Pancreas (tissue), 10 donors: Measurements from ENCODE around the gene WDR33. TPM values are rescaled to one million over a fixed set of nuclear protein-coding genes. Genes with fewer than 3 reads are reported as not detected.

Experiments
- ATAC-seq, 4 donors: fragments of 200-7000 bp; cut with Tn5 transposase; one replicate each; pipeline versions ENCODE4 v1.8.0 to v1.9.1; 2020; ENCODE audit warnings: mild to moderate bottlenecking in 4 of 4, moderate library complexity in 4 of 4
- DNase-seq, 6 donors: peaks; one replicate each; pipeline ENCODE4 v3.0.0-alpha.2; 2020
- FAIRE-seq: peaks from 2 replicates; lab custom pipeline; 2012; peaks lifted over from hg19 to GRCh38; lab: Jason Lieb, UNC
- H3K27ac ChIP-seq, 4 donors: fragments of 200-600 bp; sonication (generic); 1 replicate in 3 of 4; 2 replicates in 1 of 4; pipeline versions ENCODE4 v1.5.0 to v1.8.0; 2020
- H3K27me3 ChIP-seq, 4 donors: fragments of 200-600 bp; one replicate each; pipeline ENCODE4 v1.8.0; 2021
- H3K36me3 ChIP-seq, 3 donors: fragments of 200-600 bp; sonication (generic) in 1 of 3; one replicate each; pipeline versions ENCODE4 v1.5.0 to v1.8.0; 2020 to 2021
- H3K4me1 ChIP-seq, 3 donors: fragments of 200-600 bp; one replicate each; pipeline ENCODE4 v1.8.0; 2021
- H3K4me3 ChIP-seq, 4 donors: fragments of 200-600 bp; sonication (generic) in 2 of 4; one replicate each; pipeline versions ENCODE4 v1.5.0 to v1.8.0; 2020 to 2021
- H3K9me3 ChIP-seq, 4 donors: fragments of 200-600 bp; one replicate each; pipeline ENCODE4 v1.8.0; 2021
- WGBS, 2 donors: extraction: QIAGEN DNeasy Blood & Tissue Kit; methylation state at CpG; one replicate each; pipeline ENCODE4 v1.1.7; 2013; 5-methylcytosine and 5-hydroxymethylcytosine counted together
- intact Hi-C, 3 donors: fragments of 100-400 bp; cut with DNase I; formaldehyde crosslinking; loops; one replicate each; pipeline versions ENCODE4 v1.11.1 to v1.14.2; 2022
- polyA plus RNA-seq, 2 donors: library from polyadenylated mRNA; stranded (reverse); fragments of 200-250 nt; gene quantifications; one replicate each; pipeline ENCODE4 v1.2.3, GENCODE V29; 2013
- total RNA-seq, 6 donors: library from RNA; stranded (reverse); fragmentation: NEBNext Ultra II Directional in 4 of 6; extraction: Animal tissue kit (Norgen Biotek cat#: 25700) in 4 of 6; gene quantifications; one replicate each; pipeline versions ENCODE4 v1.2.1 to v1.2.4, GENCODE V29; 2021 to 2023
- TF ChIP-seq, protein P1 (sequence below), 4 donors: fragments of 200-600 bp; sonication (generic) in 3 of 4; IDR thresholded peaks; one replicate each; pipeline versions ENCODE4 v1.5.0 to v1.8.0; 2021; ENCODE audit warnings: antibody characterized with exemption in 4 of 4
- donor health status: healthy with polysubstance abuse.
- donor health status: DM: no; HTN: no; CAD: no; lungs with moderate emphysema.
- donor health status: DM: no; HTN: no; CAD: no.
- donor health status: control.
- donor health status: control.
- donor health status: Bipolar disorder and iron deficiency.
- donor health status: DM: yes; HTN: yes; CAD: no.
- donor health status: DM: no; HTN: no; CAD: no.
- donor health status: DM: no; HTN: no; CAD: no.
- donor health status: DM: yes; HTN: yes; CAD: no.

The WDR33 gene
- total and polyA plus RNA-seq, 8 donors = 8.9 to 29.6 (median 17.7) TPM

DNA sequence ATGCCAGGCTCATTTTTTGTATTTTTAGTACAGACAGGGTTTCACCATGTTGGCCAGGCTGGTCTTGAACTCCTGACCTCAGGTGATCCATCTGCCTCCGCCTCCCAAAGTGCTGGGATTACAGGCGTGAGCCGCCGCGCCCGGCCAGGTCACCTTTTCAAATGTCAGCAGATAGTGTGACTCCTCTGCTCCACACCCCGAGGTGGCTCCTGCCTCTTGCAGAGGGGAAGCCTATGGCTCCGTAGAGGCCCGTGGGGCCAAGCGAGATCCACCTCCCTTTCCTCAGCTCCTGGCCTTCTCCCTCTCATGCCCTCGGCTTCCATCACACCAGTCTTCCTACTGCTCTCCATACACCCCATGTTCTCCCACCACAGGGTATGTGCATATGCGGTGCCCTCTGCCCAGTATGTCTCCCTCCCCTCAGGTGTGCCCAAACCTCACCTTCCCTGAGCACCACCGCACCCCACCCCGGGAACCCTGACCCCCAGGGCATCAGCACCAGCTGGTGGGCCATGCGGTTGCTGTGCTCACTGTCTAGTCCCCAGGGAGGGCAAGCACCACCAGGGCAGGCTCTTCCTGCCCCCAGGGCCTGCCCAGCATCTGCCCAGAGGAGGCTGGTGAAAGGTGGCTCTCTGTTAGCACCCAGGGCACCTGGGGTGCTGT is 154.3 kb downstream of the WDR33 start:
- no peaks in the 10 kb centered on the region for H3K27me3 ChIP-seq
- intact Hi-C loops = no loop called here
- H3K4me3 ChIP-seq = no peak overlapping the region
- 80 to 89% methylated on average over 15 of the region's 15 CpGs for WGBS, 2 donors
- H3K9me3 ChIP-seq = no peaks in the 10 kb centered on the region
- no peaks in the 10 kb centered on the region for H3K4me1 ChIP-seq
- TF ChIP-seq, protein P1, sequence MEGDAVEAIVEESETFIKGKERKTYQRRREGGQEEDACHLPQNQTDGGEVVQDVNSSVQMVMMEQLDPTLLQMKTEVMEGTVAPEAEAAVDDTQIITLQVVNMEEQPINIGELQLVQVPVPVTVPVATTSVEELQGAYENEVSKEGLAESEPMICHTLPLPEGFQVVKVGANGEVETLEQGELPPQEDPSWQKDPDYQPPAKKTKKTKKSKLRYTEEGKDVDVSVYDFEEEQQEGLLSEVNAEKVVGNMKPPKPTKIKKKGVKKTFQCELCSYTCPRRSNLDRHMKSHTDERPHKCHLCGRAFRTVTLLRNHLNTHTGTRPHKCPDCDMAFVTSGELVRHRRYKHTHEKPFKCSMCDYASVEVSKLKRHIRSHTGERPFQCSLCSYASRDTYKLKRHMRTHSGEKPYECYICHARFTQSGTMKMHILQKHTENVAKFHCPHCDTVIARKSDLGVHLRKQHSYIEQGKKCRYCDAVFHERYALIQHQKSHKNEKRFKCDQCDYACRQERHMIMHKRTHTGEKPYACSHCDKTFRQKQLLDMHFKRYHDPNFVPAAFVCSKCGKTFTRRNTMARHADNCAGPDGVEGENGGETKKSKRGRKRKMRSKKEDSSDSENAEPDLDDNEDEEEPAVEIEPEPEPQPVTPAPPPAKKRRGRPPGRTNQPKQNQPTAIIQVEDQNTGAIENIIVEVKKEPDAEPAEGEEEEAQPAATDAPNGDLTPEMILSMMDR (IDR thresholded peaks at IDR 0.05) = no peak
- no peak for FAIRE-seq
- peak in 1 of 6 donors; percentile 6 for DNase-seq
- ATAC-seq = no peak
- no peaks in the 10 kb centered on the region for H3K36me3 ChIP-seq
- H3K27ac ChIP-seq = no peak overlapping the region

DNA sequence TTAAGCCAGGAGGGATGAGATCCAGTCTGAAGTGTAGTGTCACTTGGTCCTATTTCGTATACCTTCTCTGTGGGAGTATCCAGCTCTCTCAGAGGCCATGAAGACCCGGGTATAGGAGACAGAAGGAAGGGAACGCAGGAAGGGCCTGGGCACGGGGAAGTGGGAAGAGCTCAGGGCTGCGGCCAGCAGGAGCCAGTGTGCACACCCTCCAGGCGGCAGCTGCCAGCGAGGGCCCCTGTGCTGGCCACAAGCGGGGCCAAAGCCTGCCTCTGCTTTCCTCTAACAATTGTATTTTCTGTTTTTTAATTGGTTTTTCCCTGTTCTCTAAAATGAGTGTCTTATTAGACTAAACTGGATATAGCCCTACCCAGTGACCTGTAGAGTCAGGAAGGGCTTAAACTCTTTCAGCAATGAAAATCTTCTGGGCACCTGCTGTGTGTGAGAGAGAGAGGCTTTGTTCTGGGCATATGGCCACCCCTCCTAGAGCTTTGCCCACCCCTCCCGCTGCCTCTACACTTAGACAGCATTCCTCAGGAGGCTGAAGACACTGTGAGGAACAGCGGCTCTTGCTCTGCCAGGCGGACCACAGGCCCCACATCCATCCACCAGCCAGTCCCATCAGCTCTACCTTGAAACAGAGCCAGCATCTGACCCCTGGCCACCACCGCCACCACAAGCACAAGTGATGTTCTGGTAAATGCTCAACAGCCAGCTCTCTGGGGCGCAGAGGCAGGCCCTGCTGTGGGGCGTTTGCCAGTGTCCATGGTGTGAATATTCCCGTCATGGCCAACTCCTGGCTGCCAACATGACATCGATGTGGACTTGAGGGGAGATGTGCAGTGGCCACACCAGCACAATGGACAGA is 155.5 kb downstream of the WDR33 start:
- H3K27me3 ChIP-seq = no peaks in the 10 kb centered on the region
- H3K27ac ChIP-seq = no peak overlapping the region
- FAIRE-seq (no peak), ATAC-seq (no peak), DNase-seq (peak in 1 of 6 donors; percentile 8)
- no peak overlapping the region for H3K4me3 ChIP-seq
- H3K36me3 ChIP-seq = no peaks in the 10 kb centered on the region
- TF ChIP-seq, protein P1 (IDR thresholded peaks at IDR 0.05) = no peak
- no peaks in the 10 kb centered on the region for H3K9me3 ChIP-seq
- H3K4me1 ChIP-seq = no peaks in the 10 kb centered on the region
- 78 to 83% methylated on average over 16 of the region's 16 CpGs for WGBS, 2 donors
- intact Hi-C loops = no loop called here

GRCh38 chr2:127654838-127655175 is 156.2 kb downstream of the WDR33 start:
- H3K9me3 ChIP-seq = no peaks in the 10 kb centered on the region
- TF ChIP-seq, protein P1 (IDR thresholded peaks at IDR 0.05) = no peak
- ATAC-seq (no peak), DNase-seq (no peak), FAIRE-seq (no peak)
- H3K27ac ChIP-seq = no peak overlapping the region
- H3K4me1 ChIP-seq = no peaks in the 10 kb centered on the region
- WGBS, 2 donors = 70 to 87% methylated on average over 8 of the region's 8 CpGs
- intact Hi-C loops = no loop called here
- H3K36me3 ChIP-seq = no peaks in the 10 kb centered on the region
- H3K27me3 ChIP-seq = no peaks in the 10 kb centered on the region
- H3K4me3 ChIP-seq = no peak overlapping the region

DNA sequence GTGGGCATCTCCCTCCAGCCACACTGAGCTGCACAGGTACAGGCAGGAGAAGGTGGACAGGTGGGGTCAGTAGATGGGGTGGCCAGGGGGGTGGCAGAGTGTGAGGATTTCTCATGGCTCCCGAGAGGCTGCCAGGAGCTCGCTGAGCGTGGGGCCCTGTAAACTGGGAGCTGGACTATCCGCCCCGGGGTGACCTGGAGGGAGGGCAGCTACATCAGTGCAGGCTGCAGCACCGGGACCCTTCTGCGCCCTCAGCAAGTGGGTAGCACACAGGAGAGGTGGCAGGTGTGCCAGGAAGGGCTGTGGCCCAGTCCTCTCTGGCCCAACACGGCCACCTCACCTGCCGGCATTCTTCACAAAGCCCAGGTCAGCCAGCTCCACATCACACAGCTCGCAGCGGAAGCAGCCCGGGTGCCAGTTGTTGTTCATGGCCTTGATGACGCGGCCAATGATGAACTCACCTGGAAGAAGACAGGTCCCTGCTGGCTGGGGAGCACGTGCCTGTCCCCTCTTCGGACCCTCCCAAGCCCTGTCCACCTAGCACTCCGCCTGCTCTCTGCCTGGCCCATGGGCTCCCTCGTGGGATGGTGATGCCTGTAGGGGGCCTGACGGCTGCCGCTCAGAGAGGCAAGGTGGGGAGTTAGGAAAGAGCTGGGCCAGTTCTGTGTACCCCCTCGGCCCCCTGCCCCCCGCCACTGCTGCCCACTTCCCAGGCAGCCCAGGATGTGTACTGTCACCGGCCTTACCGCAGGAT is 156.7 kb downstream of the WDR33 start:
- TF ChIP-seq, protein P1 (IDR thresholded peaks at IDR 0.05) = no peak
- no peak overlapping the region for H3K4me3 ChIP-seq
- no peak for FAIRE-seq
- WGBS, 2 donors = 78 to 82% methylated on average over 24 of the region's 24 CpGs
- no peak overlapping the region for H3K27ac ChIP-seq
- intact Hi-C loops = no loop called here
- ATAC-seq = no peak
- peak in 2 of 6 donors; percentile 12 to 50 for DNase-seq
- peaks cover 0 to 3% (median 0%) of the 10 kb centered on the region in 3 donors for H3K4me1 ChIP-seq
- H3K9me3 ChIP-seq = no peaks in the 10 kb centered on the region
- H3K36me3 ChIP-seq = no peaks in the 10 kb centered on the region
- H3K27me3 ChIP-seq = no peaks in the 10 kb centered on the region
